Upper lobe of left lung (tissue), 6 donors: Measurements from ENCODE around the gene OSBPL3. TPM values are rescaled to one million over a fixed set of nuclear protein-coding genes. Genes with fewer than 3 reads are reported as not detected.

Experiments used
- ATAC-seq, 2 donors: fragments of 200-7000 bp; cut with Tn5 transposase; one replicate each; pipeline ENCODE4 v1.9.1; 2022; ENCODE audit warnings: mild to moderate bottlenecking in 2 of 2, moderate library complexity in 2 of 2; ENCODE audit not compliant: low FRiP score in 2 of 2
- DNase-seq, 2 donors: peaks; one replicate each; pipeline ENCODE4 v3.0.0-alpha.2; 2019 to 2020
- H3K27ac ChIP-seq, 4 donors: fragments of 200-600 bp; sonication (generic); one replicate each; pipeline ENCODE4 v1.5.1; 2016 to 2019
- H3K27me3 ChIP-seq, 4 donors: fragments of 200-600 bp; sonication (generic); one replicate each; pipeline ENCODE4 v1.5.1; 2017 to 2019
- H3K36me3 ChIP-seq, 4 donors: fragments of 200-600 bp; sonication (generic); one replicate each; pipeline ENCODE4 v1.5.1; 2016 to 2019
- H3K4me1 ChIP-seq, 4 donors: fragments of 200-600 bp; sonication (generic); one replicate each; pipeline ENCODE4 v1.5.1; 2018 to 2019
- H3K4me3 ChIP-seq, 4 donors: fragments of 200-600 bp; sonication (generic); one replicate each; pipeline ENCODE4 v1.5.1; 2017 to 2019; ENCODE audit warnings: mild to moderate bottlenecking in 2 of 4, moderate library complexity in 1 of 4
- H3K9me3 ChIP-seq, 4 donors: fragments of 200-600 bp; sonication (generic); one replicate each; pipeline ENCODE4 v1.5.1; 2018 to 2019
- CTCF ChIP-seq, 6 experiments: fragments of 450-650 bp in 4 of 6; fragments of 200-600 bp in 2 of 6; sonication (generic) in 2 of 6; IDR thresholded peaks; one replicate each; pipeline ENCODE4 v1.5.1; 2016 to 2019; ENCODE audit warnings: antibody characterized with exemption in 6 of 6
- EP300 ChIP-seq, 4 donors: sonication (generic); formaldehyde crosslinking; IDR thresholded peaks; one replicate each; pipeline ENCODE4 v1.5.1; 2017; ENCODE audit warnings: antibody characterized with exemption in 4 of 4, control low read depth in 2 of 4
- POLR2A ChIP-seq, 4 donors: fragments of 450-650 bp; IDR thresholded peaks; one replicate each; pipeline ENCODE4 v1.5.1; 2016 to 2017; ENCODE audit warnings: antibody characterized with exemption in 4 of 4, mild to moderate bottlenecking in 2 of 4
- POLR2AphosphoS5 ChIP-seq, 2 donors: sonication (generic); formaldehyde crosslinking; IDR thresholded peaks; one replicate each; pipeline ENCODE4 v1.5.1; 2017; ENCODE audit warnings: antibody characterized with exemption in 2 of 2
- WGBS, 2 donors: methylation state at CpG; one replicate each; pipeline ENCODE4 v1.1.5; 2017 to 2018; 5-methylcytosine and 5-hydroxymethylcytosine counted together
- total RNA-seq, 6 donors: library from RNA; depleted of rRNA in 4 of 6; stranded (reverse); fragments of >200 nt in 4 of 6; gene quantifications; one replicate each; pipeline versions ENCODE4 v1.1.0 to v1.2.1, GENCODE V29; 2016 to 2021
- donor health status: DM: no; HTN: no; CAD: no; lungs with moderate emphysema.
- donor health status: DM: no; HTN: yes; CAD: no; lungs with severe emphysema.

Gene OSBPL3
- total RNA-seq, 6 donors from 2014 or later = 17.5 to 55.5 (median 21.7) TPM

- Histone ChIP-seq H3K9me3 (no peaks in the 10 kb centered on the region), H3K27me3 (no peaks in the 10 kb centered on the region), H3K27ac (no peak overlapping the region), H3K4me1 (peaks cover under 1 to 22% (median 19%) of the 10 kb centered on the region in 4 donors), H3K4me3 (no peak overlapping the region), H3K36me3 (no peaks in the 10 kb centered on the region)
- WGBS, 2 donors = 75 to 81% methylated on average over 4 of the region's 4 CpGs
- no peak for DNase-seq
- TF ChIP-seq EP300 (IDR thresholded peaks at IDR 0.05) = no peak
- no peak for ATAC-seq
These were observed 4.2 kb downstream of the OSBPL3 start for GRCh38 chr7:24975644-24976260.

GRCh38 chr7:24975172-24975571 is 4.8 kb downstream of the OSBPL3 start:
- Histone ChIP-seq H3K4me1 (peaks cover 0 to 19% (median 16%) of the 10 kb centered on the region in 4 donors), H3K27ac (no peak overlapping the region), H3K36me3 (no peaks in the 10 kb centered on the region), H3K9me3 (no peaks in the 10 kb centered on the region), H3K27me3 (no peaks in the 10 kb centered on the region), H3K4me3 (no peak overlapping the region)
- 90 to 92% methylated on average over 3 of the region's 3 CpGs for WGBS, 2 donors
- TF ChIP-seq POLR2AphosphoS5 (IDR thresholded peaks at IDR 0.05) = no peak
- no peak for TF ChIP-seq POLR2A (IDR thresholded peaks at IDR 0.05)
- no peak for TF ChIP-seq EP300 (IDR thresholded peaks at IDR 0.05)
- DNase-seq = no peak
- no peak for ATAC-seq

- Histone ChIP-seq H3K4me3 (no peak overlapping the region), H3K4me1 (peaks cover 0 to 16% (median 11%) of the 10 kb centered on the region in 4 donors), H3K27me3 (no peaks in the 10 kb centered on the region), H3K27ac (no peak overlapping the region), H3K9me3 (no peaks in the 10 kb centered on the region), H3K36me3 (no peaks in the 10 kb centered on the region)
- DNase-seq (no peak), ATAC-seq (no peak)
- TF ChIP-seq CTCF (IDR thresholded peaks at IDR 0.05) = no peak
- no peak for TF ChIP-seq POLR2AphosphoS5 (IDR thresholded peaks at IDR 0.05)
- TF ChIP-seq POLR2A (IDR thresholded peaks at IDR 0.05) = no peak
- TF ChIP-seq EP300 (IDR thresholded peaks at IDR 0.05) = no peak
- 83 to 87% methylated on average over 15 of the region's 15 CpGs for WGBS, 2 donors
These were observed 5.7 kb downstream of the OSBPL3 start for GRCh38 chr7:24974026-24974832.

- Histone ChIP-seq H3K36me3 (no peaks in the 10 kb centered on the region), H3K27ac (no peak overlapping the region), H3K4me3 (no peak overlapping the region), H3K9me3 (no peaks in the 10 kb centered on the region), H3K27me3 (no peaks in the 10 kb centered on the region), H3K4me1 (peaks cover 0 to 7% (median under 1%) of the 10 kb centered on the region in 4 donors)
- DNase-seq (no peak), ATAC-seq (no peak)
- no peak for TF ChIP-seq CTCF (IDR thresholded peaks at IDR 0.05)
- TF ChIP-seq POLR2A (IDR thresholded peaks at IDR 0.05) = no peak
These were observed 7.0 kb downstream of the OSBPL3 start for GRCh38 chr7:24972991-24973390.

GRCh38 chr7:24972166-24972477 is 7.9 kb downstream of the OSBPL3 start:
- TF ChIP-seq EP300 (IDR thresholded peaks at IDR 0.05) (no peak), POLR2A (IDR thresholded peaks at IDR 0.05) (no peak), CTCF (IDR thresholded peaks at IDR 0.05) (no peak), POLR2AphosphoS5 (IDR thresholded peaks at IDR 0.05) (no peak)
- Histone ChIP-seq H3K27me3 (no peaks in the 10 kb centered on the region), H3K4me1 (peaks cover 0 to 7% (median 0%) of the 10 kb centered on the region in 4 donors), H3K27ac (no peak overlapping the region), H3K9me3 (no peaks in the 10 kb centered on the region), H3K36me3 (no peaks in the 10 kb centered on the region), H3K4me3 (no peak overlapping the region)
- no peak for ATAC-seq
- WGBS, 2 donors = 79 to 83% methylated on average over 1 of the region's 1 CpG
- DNase-seq = no peak
